ENCODE data around the gene UBAP2. TPM values are rescaled to one million over a fixed set of nuclear protein-coding genes. Genes with fewer than 3 reads are reported as not detected.

UBAP2 gene
- total RNA-seq, 2 experiments from 2014 or later = 43.4 to 45.6 TPM

DNA sequence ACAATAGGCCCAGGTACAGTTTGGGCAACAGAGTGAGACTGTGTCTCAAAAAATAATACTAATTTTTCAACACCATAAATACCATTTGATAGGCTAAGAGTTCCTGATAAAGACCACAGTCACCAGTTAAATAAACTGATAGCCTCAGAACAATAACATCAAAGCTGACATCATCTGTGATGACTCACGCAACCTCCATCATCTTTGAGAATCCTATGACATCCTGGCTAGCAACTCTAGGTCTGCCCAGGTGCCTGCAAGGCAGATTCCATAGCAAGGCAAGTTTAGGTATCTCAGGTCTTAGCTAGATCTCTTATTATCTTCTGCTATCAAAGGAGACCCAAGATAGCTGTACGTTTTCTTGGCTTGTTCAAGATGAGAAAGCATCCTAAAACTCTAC lies 30.5 kb upstream of the UBAP2 start:
- ATAC-seq = no peak
- CTCF ChIA-PET = interaction anchor here (1.4 kb wide), 1 partner anchor 12 kb away, joined by 3 read pairs; no protein-coding TSS in a partner anchor

DNA sequence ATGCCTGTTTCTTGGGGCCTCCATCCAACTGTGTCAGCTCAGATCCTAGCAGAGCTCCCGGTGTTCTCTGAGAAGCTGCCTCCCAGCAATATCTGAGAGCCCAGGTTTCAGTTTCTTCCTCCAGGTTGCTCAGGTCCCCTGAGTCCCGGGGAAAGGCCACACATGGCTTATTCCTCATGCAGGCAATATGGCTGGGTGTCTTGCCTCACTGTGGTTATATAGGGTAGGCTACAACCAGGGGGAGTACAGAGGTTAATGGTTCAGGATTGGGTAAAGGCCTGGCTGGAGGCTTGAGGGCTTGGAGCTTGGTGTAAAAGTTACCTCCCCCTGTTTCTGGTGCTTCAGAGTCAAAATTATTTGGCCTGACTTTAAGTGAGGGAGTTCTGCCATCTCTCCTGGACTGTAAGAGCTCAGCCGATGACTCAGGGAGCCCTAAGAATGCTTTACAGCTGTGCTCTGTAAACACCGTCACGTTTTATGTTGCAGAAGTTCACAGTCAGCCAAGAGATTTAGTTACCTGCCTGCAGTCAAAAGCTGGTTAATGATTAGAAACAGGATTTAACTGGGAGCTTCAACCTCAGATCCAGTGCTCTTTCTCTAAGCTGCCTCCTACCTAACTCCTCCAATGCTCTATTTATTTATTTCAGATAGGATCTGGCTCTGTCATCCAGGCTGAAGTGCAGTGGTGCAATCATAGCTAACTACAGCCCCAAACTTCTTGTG lies 24.3 kb upstream of the UBAP2 start:
- H3K27ac Mint-ChIP-seq = no peak overlapping the region
- H3K36me3 Mint-ChIP-seq (ENCODE audit: low read depth) = no peaks in the 10 kb centered on the region
- no peaks in the 10 kb centered on the region for H3K9me3 Mint-ChIP-seq
- intact Hi-C loops (cut with micrococcal nuclease) = loop anchor here (10.0 kb wide), 1 partner anchor 58 kb away; no protein-coding TSS in a partner anchor
- ATAC-seq (no peak), DNase-seq (no peak)
- TF ChIP-seq CTCF (IDR thresholded peaks at IDR 0.05) = no peak
- ChIA-PET CTCF (interaction anchor here (0.8 to 3.8 kb wide), 30 partner anchors 8 to 303 kb away, joined by 3 to 22 read pairs (median 4); partner anchors contain the start of genes MYORG and UBAP2), POLR2A (interaction anchor here (0.5 to 2.1 kb wide), 4 partner anchors 10 to 41 kb away, joined by 3 to 7 read pairs (median 4); partner anchors contain the start of gene UBAP2)
- H3K4me1 Mint-ChIP-seq (ENCODE audit: low read depth) = no peaks in the 10 kb centered on the region
- no peaks in the 10 kb centered on the region for H3K27me3 Mint-ChIP-seq
- no peak overlapping the region for H3K4me3 Mint-ChIP-seq

More for the DNA sequence above, 30.5 kb upstream of the UBAP2 start:
- POLR2A ChIA-PET = no interaction called here
- no peak overlapping the region for H3K4me3 Mint-ChIP-seq
- DNase-seq = no peak
- intact Hi-C loops (cut with micrococcal nuclease) = loop anchor here (10.0 kb wide), 1 partner anchor 64 kb away; no protein-coding TSS in a partner anchor
- no peaks in the 10 kb centered on the region for H3K27me3 Mint-ChIP-seq
- no peaks in the 10 kb centered on the region for H3K9me3 Mint-ChIP-seq
- no peaks in the 10 kb centered on the region for H3K4me1 Mint-ChIP-seq (ENCODE audit: low read depth)
- no peak for TF ChIP-seq CTCF (IDR thresholded peaks at IDR 0.05)
- no peaks in the 10 kb centered on the region for H3K36me3 Mint-ChIP-seq (ENCODE audit: low read depth)
- no peak overlapping the region for H3K27ac Mint-ChIP-seq

GRCh38 chr9:34072410-34072809 lies 23.7 kb upstream of the UBAP2 start:
- CTCF ChIA-PET = interaction anchor here (1.1 to 3.8 kb wide), 8 partner anchors 11 to 304 kb away, joined by 3 to 22 read pairs (median 3); partner anchors contain the start of gene MYORG
- Mint-ChIP-seq H3K9me3 (no peaks in the 10 kb centered on the region), H3K4me3 (no peak overlapping the region), H3K4me1 (ENCODE audit: low read depth) (no peaks in the 10 kb centered on the region), H3K36me3 (ENCODE audit: low read depth) (no peaks in the 10 kb centered on the region), H3K27me3 (no peaks in the 10 kb centered on the region), H3K27ac (no peak overlapping the region)
- intact Hi-C loops (cut with micrococcal nuclease) = loop anchor here (10.0 kb wide), 1 partner anchor 58 kb away; no protein-coding TSS in a partner anchor
- ATAC-seq (no peak), DNase-seq (no peak)
- no peak for TF ChIP-seq CTCF (IDR thresholded peaks at IDR 0.05)
- POLR2A ChIA-PET = no interaction called here

DNA sequence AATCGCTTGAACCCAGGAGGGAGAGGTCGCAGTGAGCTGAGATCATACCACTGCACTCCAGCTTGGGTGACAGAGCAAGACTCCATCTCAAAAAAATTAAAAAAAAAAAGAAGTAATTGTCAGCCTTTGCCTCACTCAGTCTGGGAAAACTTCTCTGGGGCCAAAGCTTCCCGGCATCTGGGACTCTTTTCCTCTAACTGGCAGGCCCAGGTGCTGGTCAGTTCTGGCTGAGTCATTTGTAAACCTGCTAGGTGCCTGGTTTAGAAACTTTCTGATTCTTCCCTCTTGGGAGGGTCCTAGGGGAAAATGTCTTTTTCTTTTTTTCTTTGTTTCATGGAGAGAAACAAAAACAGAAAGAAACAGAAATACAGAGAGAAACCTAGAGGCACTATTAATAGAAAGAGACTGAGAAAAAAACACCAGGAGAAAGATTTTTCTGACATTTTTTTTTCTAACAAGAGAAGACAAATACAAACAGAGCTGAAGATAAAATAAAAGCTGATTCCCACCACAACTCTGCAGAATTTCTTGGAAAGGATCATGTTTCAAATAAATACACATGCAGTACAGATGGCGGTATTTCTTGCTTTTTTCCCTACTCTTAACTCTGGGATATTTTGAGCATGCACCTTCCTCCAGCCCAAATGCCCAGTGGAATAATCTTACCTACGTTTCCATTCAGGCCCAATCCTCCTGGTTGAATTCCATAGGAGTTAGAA lies 22.1 kb upstream of the UBAP2 start:
- no peak for TF ChIP-seq CTCF (IDR thresholded peaks at IDR 0.05)
- Mint-ChIP-seq H3K36me3 (ENCODE audit: low read depth) (no peaks in the 10 kb centered on the region), H3K27me3 (no peaks in the 10 kb centered on the region), H3K27ac (no peak overlapping the region), H3K4me1 (ENCODE audit: low read depth) (no peaks in the 10 kb centered on the region), H3K9me3 (no peaks in the 10 kb centered on the region), H3K4me3 (no peak overlapping the region)
- ChIA-PET CTCF (no interaction called here), POLR2A (interaction anchor here (0.6 to 0.8 kb wide), 2 partner anchors 22 to 108 kb away, joined by 3 read pairs; partner anchors contain the start of gene UBAP2)
- intact Hi-C loops (cut with micrococcal nuclease) = loop anchor here (10.0 kb wide), 1 partner anchor 56 kb away; no protein-coding TSS in a partner anchor
- DNase-seq = no peak
- no peak for ATAC-seq
